HG03342 (cell line): ENCODE measurements around the gene EFEMP2.

Source experiments
- ATAC-seq: cut with Tn5 transposase; IDR thresholded peaks from one replicate; pipeline ENCODE4 v1.9.1; 2021; ENCODE audit warnings: mild to moderate bottlenecking, moderate library complexity; ENCODE audit not compliant: unreplicated experiment

Gene EFEMP2

GRCh38 chr11:65885808-65886536, 13.4 kb upstream of the EFEMP2 start:
- ATAC-seq: no peak

GRCh38 chr11:65885231-65885630, 12.6 kb upstream of the EFEMP2 start:
- no peak for ATAC-seq

- no peak for ATAC-seq
These were observed 12.1 kb upstream of the EFEMP2 start for GRCh38 chr11:65884716-65885092.

GRCh38 chr11:65883786-65884715, 11.5 kb upstream of the EFEMP2 start:
- no peak for ATAC-seq

GRCh38 chr11:65883058-65883761, 10.6 kb upstream of the EFEMP2 start:
- no peak for ATAC-seq

- ATAC-seq: no peak
These were observed 9.8 kb upstream of the EFEMP2 start for GRCh38 chr11:65882120-65883057.

- no peak for ATAC-seq
These were observed 8.3 kb upstream of the EFEMP2 start for GRCh38 chr11:65880844-65881421.

- ATAC-seq: no peak
These were observed 7.4 kb upstream of the EFEMP2 start for GRCh38 chr11:65880027-65880426.

GRCh38 chr11:65879617-65880016, 7.0 kb upstream of the EFEMP2 start, which contains the start of gene CTSW:
Gene CTSW, plus strand, starts transcription at chr11:65879837. Its CDS starts 18 bp downstream, at chr11:65879855.
- no peak for ATAC-seq

- peak; percentile 75 for ATAC-seq
These were observed 937 bp upstream of the EFEMP2 start for GRCh38 chr11:65873318-65874156.

- no peak for ATAC-seq
These were observed 620 bp downstream of the EFEMP2 start for GRCh38 chr11:65871811-65872548.

GRCh38 chr11:65870706-65871681, 1.6 kb downstream of the EFEMP2 start:
- ATAC-seq: no peak

GRCh38 chr11:65870307-65870658, 2.3 kb downstream of the EFEMP2 start:
- ATAC-seq: no peak

GRCh38 chr11:65869643-65870306, 2.8 kb downstream of the EFEMP2 start:
- no peak for ATAC-seq

GRCh38 chr11:65868907-65869306, 3.7 kb downstream of the EFEMP2 start:
- no peak for ATAC-seq

- ATAC-seq: no peak
These were observed 4.4 kb downstream of the EFEMP2 start for GRCh38 chr11:65868076-65868667.
